Mesenchymal stem cell (in vitro differentiated cells and primary cell): ENCODE results near the gene CNGB1.
"Not testable (repeated sequence)": the region's sequence is repeated elsewhere in the genome, so short reads cannot be mapped to it uniquely, and the experiment has no call there.

Source experiments
- DNase-seq: peaks from one replicate; pipeline ENCODE4 v3.0.0-alpha.2; 2013
- H2AFZ ChIP-seq: one replicate; pipeline ENCODE4 v1.6.1; 2013; ENCODE audit warnings: low read depth, mild to moderate bottlenecking, control low read depth, inconsistent platforms, low read length, moderate library complexity
- H2AK5ac ChIP-seq: 2 replicates; pipeline ENCODE4 v1.6.1; 2013; ENCODE audit warnings: low read length, moderate library complexity, mild to moderate bottlenecking, inconsistent platforms; ENCODE audit not compliant: severe bottlenecking
- H2BK120ac ChIP-seq: one replicate; pipeline ENCODE4 v1.6.1; 2013; ENCODE audit warnings: low read depth, mild to moderate bottlenecking, inconsistent platforms, low read length, moderate library complexity
- H2BK12ac ChIP-seq, 2 experiments: one replicate each; pipeline ENCODE4 v1.6.1; 2013; ENCODE audit warnings: inconsistent platforms in 2 of 2, low read length in 2 of 2, mild to moderate bottlenecking in 2 of 2, moderate library complexity in 2 of 2, control low read depth in 1 of 2
- H2BK15ac ChIP-seq: one replicate; pipeline ENCODE4 v1.6.1; 2013; ENCODE audit warnings: mild to moderate bottlenecking, low read depth, inconsistent platforms; ENCODE audit not compliant: poor library complexity, severe bottlenecking
- H2BK5ac ChIP-seq: 2 replicates; pipeline ENCODE4 v1.6.1; 2013; ENCODE audit warnings: low read depth, mild to moderate bottlenecking, low read length, control low read depth, inconsistent platforms; ENCODE audit not compliant: poor library complexity, severe bottlenecking
- H3K14ac ChIP-seq, 2 experiments: one replicate each; pipeline ENCODE4 v1.6.1; 2013; ENCODE audit warnings: inconsistent platforms in 2 of 2, low read length in 2 of 2, control low read depth in 1 of 2, mild to moderate bottlenecking in 1 of 2, moderate library complexity in 1 of 2
- H3K18ac ChIP-seq, 2 experiments: one replicate each; pipeline ENCODE4 v1.6.1; 2013; ENCODE audit warnings: inconsistent platforms in 2 of 2, low read length in 2 of 2, control low read depth in 1 of 2, low read depth in 1 of 2, mild to moderate bottlenecking in 1 of 2
- H3K23ac ChIP-seq, 2 experiments: one replicate each; pipeline ENCODE4 v1.6.1; 2013; ENCODE audit warnings: inconsistent platforms in 2 of 2, low read length in 2 of 2, mild to moderate bottlenecking in 2 of 2, moderate library complexity in 2 of 2, control low read depth in 1 of 2
- H3K27ac ChIP-seq: 2 replicates; pipeline ENCODE4 v1.5.1; 2013; ENCODE audit warnings: mild to moderate bottlenecking, moderate library complexity, low read length, control low read depth, inconsistent platforms; ENCODE audit not compliant: poor library complexity, severe bottlenecking
- H3K27me3 ChIP-seq, 2 experiments: 2 replicates each; pipeline versions ENCODE4 v1.6.1 to v1.7.0; 2013; ENCODE audit warnings: low read length in 2 of 2, mild to moderate bottlenecking in 2 of 2, moderate library complexity in 2 of 2, control low read depth in 1 of 2, inconsistent platforms in 1 of 2; ENCODE audit not compliant: control insufficient read depth in 1 of 2, insufficient read depth in 1 of 2
- H3K36me3 ChIP-seq, 2 experiments: 2 replicates each; pipeline versions ENCODE4 v1.6.1 to v1.7.0; 2013; ENCODE audit warnings: low read length in 2 of 2, control low read depth in 1 of 2, inconsistent platforms in 1 of 2, low read depth in 1 of 2, mild to moderate bottlenecking in 1 of 2; ENCODE audit not compliant: insufficient read depth in 2 of 2, control insufficient read depth in 1 of 2
- H3K4ac ChIP-seq, 2 experiments: one replicate each; pipeline ENCODE4 v1.6.1; 2013; ENCODE audit warnings: inconsistent platforms in 2 of 2, low read length in 2 of 2, mild to moderate bottlenecking in 2 of 2, moderate library complexity in 2 of 2, control low read depth in 1 of 2, low read depth in 1 of 2
- H3K4me1 ChIP-seq: 2 replicates; pipeline ENCODE4 v1.6.1; 2013; ENCODE audit warnings: low read depth, low read length, control low read depth; ENCODE audit not compliant: control insufficient read depth, insufficient read depth
- H3K4me2 ChIP-seq: 2 replicates; pipeline ENCODE4 v1.6.1; 2013; ENCODE audit warnings: low read length, mild to moderate bottlenecking, inconsistent platforms; ENCODE audit not compliant: poor library complexity, severe bottlenecking
- H3K4me3 ChIP-seq, 2 experiments: 2 replicates each; pipeline versions ENCODE4 v1.5.1 to v1.7.0; 2013; ENCODE audit warnings: low read length in 2 of 2, mild to moderate bottlenecking in 2 of 2, control low read depth in 1 of 2, low read depth in 1 of 2; ENCODE audit not compliant: insufficient read depth in 1 of 2
- H3K79me1 ChIP-seq: replicated peaks from 2 replicates; pipeline ENCODE4 v1.6.1; 2013; ENCODE audit warnings: mild to moderate bottlenecking, control low read depth, low read length, inconsistent platforms; ENCODE audit not compliant: poor library complexity, severe bottlenecking
- H3K9ac ChIP-seq: 2 replicates; pipeline ENCODE4 v1.7.0; 2013; ENCODE audit warnings: mild to moderate bottlenecking, low read length, moderate library complexity
- H3K9me3 ChIP-seq: 2 replicates; pipeline ENCODE4 v1.7.0; 2013; ENCODE audit warnings: mild to moderate bottlenecking, low read length; ENCODE audit not compliant: control insufficient read depth
- H4K8ac ChIP-seq: one replicate; pipeline ENCODE4 v1.6.1; 2013; ENCODE audit warnings: inconsistent platforms, mild to moderate bottlenecking, low read length, moderate library complexity
- H4K91ac ChIP-seq: one replicate; pipeline ENCODE4 v1.6.1; 2013; ENCODE audit warnings: mild to moderate bottlenecking, low read length, inconsistent platforms
- WGBS: methylation state at CpG from one replicate; pipeline ENCODE4 v1.1.7; 2013; ENCODE audit warnings: mixed read lengths; 5-methylcytosine and 5-hydroxymethylcytosine counted together

The CNGB1 gene

DNA sequence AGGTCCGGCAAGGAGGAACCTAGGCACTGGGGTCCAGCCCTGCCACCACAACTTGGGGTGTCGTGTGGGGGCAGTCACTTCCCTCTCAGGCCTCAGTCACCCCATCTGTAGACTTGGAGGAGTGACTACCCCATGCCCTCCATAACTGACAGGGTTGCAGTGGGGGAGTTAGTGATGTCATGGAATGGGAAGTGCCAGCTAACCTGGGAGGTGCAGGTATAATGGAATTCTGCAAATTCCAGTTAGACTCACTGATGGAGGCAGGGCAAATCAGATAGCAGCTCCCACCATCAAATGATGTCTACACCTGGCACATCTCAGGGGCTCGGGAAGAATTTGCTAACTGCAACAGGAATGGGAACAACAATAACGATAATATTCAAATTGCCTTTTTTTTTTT is 72.9 kb downstream of the CNGB1 start:
- no peak for DNase-seq
- Histone ChIP-seq H2AFZ (no peak overlapping the region), H3K27me3 (peaks cover 0 to 51% of the 10 kb centered on the region in 2 experiments), H3K18ac (no peak overlapping the region), H2BK15ac (no peak overlapping the region), H3K27ac (no peak overlapping the region), H2BK12ac (no peak overlapping the region), H3K23ac (no peak overlapping the region), H3K36me3 (no peaks in the 10 kb centered on the region), H2BK5ac (no peak overlapping the region), H2BK120ac (no peak overlapping the region), H3K4me3 (no peak overlapping the region), H3K9me3 (no peaks in the 10 kb centered on the region), H4K8ac (no peak overlapping the region), H3K14ac (no peak overlapping the region), H3K79me1 (no peaks in the 10 kb centered on the region), H3K9ac (no peak overlapping the region), H2AK5ac (no peak overlapping the region), H4K91ac (no peak overlapping the region), H3K4ac (no peak overlapping the region), H3K4me2 (no peak overlapping the region), H3K4me1 (peaks cover 14% of the 10 kb centered on the region)
- 91% methylated on average over 4 of the region's 4 CpGs for WGBS

DNA sequence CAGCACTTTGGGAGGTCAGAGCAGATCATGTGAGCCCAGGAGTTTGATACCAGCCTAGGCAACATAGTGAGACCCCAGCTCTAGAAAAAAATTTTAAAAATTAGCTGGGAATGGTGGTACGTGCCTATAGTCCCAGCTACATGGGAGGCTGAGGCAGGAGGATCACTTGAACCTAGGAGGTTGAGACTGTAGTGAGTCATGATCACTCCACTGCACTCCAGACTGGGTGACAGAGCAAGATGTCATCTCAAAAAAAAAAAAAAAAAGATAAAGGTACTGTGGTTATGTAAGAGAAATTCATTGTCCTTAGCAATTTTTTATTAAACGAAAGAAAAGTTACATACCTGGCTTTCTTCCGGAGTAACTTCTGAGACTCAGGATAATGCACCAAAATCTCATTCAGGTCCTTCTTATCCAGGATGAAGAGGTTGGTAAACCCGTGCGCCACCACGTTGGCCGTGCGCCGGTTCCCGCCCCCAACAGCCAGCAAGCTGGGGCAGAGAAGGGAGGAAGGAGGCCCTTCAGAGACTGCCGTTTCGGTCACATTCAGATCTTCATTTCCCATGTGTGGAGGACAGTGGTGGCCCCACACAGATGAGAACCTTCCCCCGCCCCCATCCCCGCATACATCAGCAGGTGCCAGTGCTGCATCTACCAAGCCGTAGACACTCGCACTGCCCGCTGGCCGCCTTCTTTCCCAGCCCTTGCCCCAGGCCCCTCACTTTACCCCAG is 73.7 kb downstream of the CNGB1 start:
- Histone ChIP-seq H2AK5ac (peak overlapping the region; percentile 17), H2BK5ac (no peak overlapping the region), H4K91ac (no peak overlapping the region), H2BK12ac (no peak overlapping the region), H2AFZ (no peak overlapping the region), H3K9ac (no peak overlapping the region), H3K18ac (no peak overlapping the region), H3K36me3 (no peaks in the 10 kb centered on the region), H3K27ac (no peak overlapping the region), H2BK15ac (no peak overlapping the region), H3K4ac (no peak overlapping the region), H3K14ac (no peak overlapping the region), H3K27me3 (peaks cover 0 to 49% of the 10 kb centered on the region in 2 experiments), H3K4me1 (peaks cover 21% of the 10 kb centered on the region), H2BK120ac (no peak overlapping the region), H3K4me2 (no peak overlapping the region), H3K79me1 (no peaks in the 10 kb centered on the region), H3K9me3 (no peaks in the 10 kb centered on the region), H3K4me3 (no peak overlapping the region), H4K8ac (no peak overlapping the region), H3K23ac (no peak overlapping the region)
- DNase-seq: no peak
- WGBS: 90% methylated on average over 18 of the region's 18 CpGs

DNA sequence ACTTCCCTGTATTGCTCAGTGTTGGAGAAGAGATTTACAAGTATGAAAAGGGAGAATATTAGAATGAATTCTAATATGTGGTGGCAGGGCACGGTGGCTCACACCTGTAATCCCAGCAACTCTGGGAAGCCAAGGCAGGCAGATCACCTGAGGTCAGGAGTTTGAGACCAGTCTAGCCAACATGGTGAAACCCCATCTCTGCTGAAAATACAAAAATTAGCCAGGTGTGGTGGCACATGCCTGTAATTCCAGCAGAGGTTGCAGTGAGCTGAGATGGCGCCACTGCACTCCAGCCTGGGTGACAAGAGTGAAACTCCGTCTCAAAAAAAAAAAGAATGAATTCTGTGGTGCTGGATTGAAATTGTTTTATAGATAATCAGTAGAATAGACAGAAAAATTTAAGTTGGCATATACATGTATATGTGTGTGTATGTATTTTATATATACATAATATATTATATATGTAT is 75.8 kb downstream of the CNGB1 start:
- not testable (repeated sequence) for H2AK5ac ChIP-seq, H3K4ac ChIP-seq, H3K79me1 ChIP-seq, H3K14ac ChIP-seq, H3K23ac ChIP-seq, H2BK12ac ChIP-seq, H3K18ac ChIP-seq, H3K9me3 ChIP-seq, H4K91ac ChIP-seq, H3K4me3 ChIP-seq, H3K4me2 ChIP-seq, H2BK15ac ChIP-seq, H3K36me3 ChIP-seq, DNase-seq, H2BK120ac ChIP-seq, H2AFZ ChIP-seq, H2BK5ac ChIP-seq, H3K9ac ChIP-seq, H4K8ac ChIP-seq, H3K27ac ChIP-seq
- Histone ChIP-seq H3K4me1 (peaks cover 29% of the 10 kb centered on the region), H3K27me3 (peaks cover 0 to 37% of the 10 kb centered on the region in 2 experiments)
- WGBS: 94% methylated on average over 3 of the region's 3 CpGs

DNA sequence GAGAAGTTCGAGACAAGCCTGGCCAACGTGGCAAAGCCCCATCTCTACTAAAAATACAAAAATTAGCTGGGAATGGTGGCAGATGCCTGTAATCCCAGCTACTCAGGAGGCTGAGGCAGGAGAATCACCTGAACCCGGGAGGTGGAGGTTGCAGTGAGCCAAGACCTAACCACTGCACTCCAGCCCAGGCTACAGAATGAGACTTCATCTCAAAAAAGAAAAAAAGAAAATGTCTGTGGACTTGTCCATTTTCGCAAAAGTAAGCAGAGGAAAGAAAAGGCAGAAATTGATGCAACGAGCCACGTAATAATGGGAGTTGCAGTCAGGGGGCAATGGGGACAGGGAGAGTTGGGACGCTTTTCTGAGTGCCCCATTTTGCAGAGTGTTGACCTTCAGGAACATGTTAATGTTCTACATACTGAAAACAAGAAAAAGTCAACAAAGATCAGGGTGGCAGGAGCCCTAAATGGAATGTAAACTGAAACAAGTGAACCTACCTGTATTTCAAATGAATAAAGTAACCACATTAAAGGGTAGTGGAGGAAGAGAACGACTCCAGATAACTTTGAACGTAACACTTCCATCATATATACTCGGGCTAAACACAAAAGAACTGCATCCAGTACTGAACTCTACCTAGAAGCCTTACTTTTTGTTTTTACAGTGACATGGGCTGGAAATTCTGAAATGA is 76.4 kb downstream of the CNGB1 start:
- no peak overlapping the region for H3K4ac ChIP-seq
- no peaks in the 10 kb centered on the region for H3K79me1 ChIP-seq
- no peak overlapping the region for H3K4me2 ChIP-seq
- no peak overlapping the region for H3K23ac ChIP-seq
- peaks cover 28% of the 10 kb centered on the region for H3K4me1 ChIP-seq
- peak overlapping the region; percentile 99 for H2AK5ac ChIP-seq
- no peak overlapping the region for H3K4me3 ChIP-seq
- H3K9me3 ChIP-seq: no peaks in the 10 kb centered on the region
- no peak overlapping the region for H2BK5ac ChIP-seq
- peaks cover 0 to 35% of the 10 kb centered on the region in 2 experiments for H3K27me3 ChIP-seq
- 84% methylated on average over 5 of the region's 10 CpGs for WGBS
- H2AFZ ChIP-seq: no peak overlapping the region
- no peak overlapping the region for H4K8ac ChIP-seq
- H4K91ac ChIP-seq: no peak overlapping the region
- no peak overlapping the region for H2BK120ac ChIP-seq
- no peak overlapping the region for H2BK12ac ChIP-seq
- no peak overlapping the region for H3K14ac ChIP-seq
- H3K36me3 ChIP-seq: no peaks in the 10 kb centered on the region
- H3K9ac ChIP-seq: no peak overlapping the region
- H2BK15ac ChIP-seq: no peak overlapping the region
- peak overlapping the region; percentile 39 for H3K27ac ChIP-seq
- no peak for DNase-seq
- H3K18ac ChIP-seq: no peak overlapping the region
